Lower leg skin (tissue), 3 donors: ENCODE measurements around the gene GLI3.

Experiments
- POLR2A ChIP-seq, 2 donors: fragments of 450-650 bp; IDR thresholded peaks; one replicate each; pipeline ENCODE4 v1.6.1; 2016 to 2017; ENCODE audit warnings: antibody characterized with exemption in 2 of 2, mild to moderate bottlenecking in 1 of 2, moderate library complexity in 1 of 2
- TF ChIP-seq, protein P1 (sequence below), 3 donors: fragments of 450-650 bp; IDR thresholded peaks; one replicate each; pipeline ENCODE4 v1.5.1; 2016; ENCODE audit warnings: antibody characterized with exemption in 3 of 3, mild to moderate bottlenecking in 3 of 3, moderate library complexity in 2 of 3

DNA sequence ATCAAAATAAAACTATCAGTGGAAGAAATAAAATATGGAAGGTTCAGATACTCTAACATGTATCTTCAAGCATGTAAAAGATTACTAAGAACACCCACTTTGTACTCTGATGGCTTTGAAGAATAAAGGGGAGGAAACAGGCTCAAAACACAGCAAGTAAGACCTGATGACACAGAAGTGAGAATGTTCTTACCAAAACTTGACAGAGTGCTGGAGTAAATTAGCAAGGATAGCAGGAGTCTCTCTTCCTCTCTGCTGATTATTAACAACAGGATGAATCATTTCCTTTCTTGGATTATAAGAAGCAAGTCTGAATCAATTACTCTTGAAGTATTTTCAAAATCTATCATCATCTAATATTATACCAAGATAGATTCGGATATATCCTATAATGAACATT lies 47.5 kb downstream of the GLI3 start:
- no peak for TF ChIP-seq POLR2A (IDR thresholded peaks at IDR 0.05)
- TF ChIP-seq, protein P1, sequence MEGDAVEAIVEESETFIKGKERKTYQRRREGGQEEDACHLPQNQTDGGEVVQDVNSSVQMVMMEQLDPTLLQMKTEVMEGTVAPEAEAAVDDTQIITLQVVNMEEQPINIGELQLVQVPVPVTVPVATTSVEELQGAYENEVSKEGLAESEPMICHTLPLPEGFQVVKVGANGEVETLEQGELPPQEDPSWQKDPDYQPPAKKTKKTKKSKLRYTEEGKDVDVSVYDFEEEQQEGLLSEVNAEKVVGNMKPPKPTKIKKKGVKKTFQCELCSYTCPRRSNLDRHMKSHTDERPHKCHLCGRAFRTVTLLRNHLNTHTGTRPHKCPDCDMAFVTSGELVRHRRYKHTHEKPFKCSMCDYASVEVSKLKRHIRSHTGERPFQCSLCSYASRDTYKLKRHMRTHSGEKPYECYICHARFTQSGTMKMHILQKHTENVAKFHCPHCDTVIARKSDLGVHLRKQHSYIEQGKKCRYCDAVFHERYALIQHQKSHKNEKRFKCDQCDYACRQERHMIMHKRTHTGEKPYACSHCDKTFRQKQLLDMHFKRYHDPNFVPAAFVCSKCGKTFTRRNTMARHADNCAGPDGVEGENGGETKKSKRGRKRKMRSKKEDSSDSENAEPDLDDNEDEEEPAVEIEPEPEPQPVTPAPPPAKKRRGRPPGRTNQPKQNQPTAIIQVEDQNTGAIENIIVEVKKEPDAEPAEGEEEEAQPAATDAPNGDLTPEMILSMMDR (IDR thresholded peaks at IDR 0.05) = no peak
